ENCODE results near the gene BLM.

GRCh38 chr15:90801803-90802202 lies 84.7 kb downstream of the BLM start:
- no peak for TF ChIP-seq GATA2 (IDR thresholded peaks at IDR 0.05; ENCODE audit: low read depth, low read length)
- no peak for TF ChIP-seq GATA3 (IDR thresholded peaks at IDR 0.05; ENCODE audit: low read depth, low read length)

Data from SH-SY5Y (cell line).